Activated T-cell treated with anti-CD3 and anti-CD28 coated beads, Interleukin-2, amount 50 U/mL, for 4 hours (primary cell): ENCODE results near the gene CD7. TPM values are rescaled to one million over a fixed set of nuclear protein-coding genes. Genes with fewer than 3 reads are reported as not detected.
"Not testable (repeated sequence)": the region's sequence is repeated elsewhere in the genome, so short reads cannot be mapped to it uniquely, and the experiment has no call there.

Experiments used
- ATAC-seq, 2 donors: fragments of 200-7000 bp; cut with Tn5 transposase; one replicate each; pipeline ENCODE4 v1.10.0; 2021
- DNase-seq: peaks from one replicate; pipeline ENCODE4 v3.0.0-alpha.2; 2020
- H3K27me3 Mint-ChIP-seq: one replicate; pipeline ENCODE4 v1.8.0; 2021; ENCODE audit warnings: low read depth, mixed read lengths
- H3K36me3 Mint-ChIP-seq: one replicate; pipeline ENCODE4 v1.8.0; 2022; ENCODE audit warnings: mixed read lengths; ENCODE audit not compliant: insufficient read depth
- H3K4me1 Mint-ChIP-seq: one replicate; pipeline ENCODE4 v1.8.0; 2021; ENCODE audit warnings: low read depth, mixed read lengths
- H3K4me3 Mint-ChIP-seq: one replicate; pipeline ENCODE4 v1.8.0; 2021; ENCODE audit warnings: mild to moderate bottlenecking, moderate library complexity, mixed read lengths
- H3K9me3 Mint-ChIP-seq: one replicate; pipeline ENCODE4 v1.8.0; 2021; ENCODE audit warnings: mixed read lengths
- total RNA-seq, 3 donors: library from RNA; stranded (reverse); gene quantifications; one replicate each; pipeline ENCODE4 v1.2.1, GENCODE V29; 2021

Gene CD7
- total RNA-seq = 100 to 1,000 TPM; 256 to 382 (median 364) TPM

GRCh38 chr17:82317394-82318168 is at the start of gene CD7:
TSS of gene CD7 (minus strand) at chr17:82317608. CDS start at chr17:82317495, 113 bp downstream.
- Mint-ChIP-seq H3K4me3 (no peak within 1 kb of the TSS), H3K36me3 (peaks cover 13% of the 10 kb centered on the region), H3K27me3 (peaks cover 2% of the 10 kb centered on the region), H3K4me1 (peaks cover 18% of the 10 kb centered on the region), H3K9me3 (no peaks in the 10 kb centered on the region)
- ATAC-seq (peak; percentile 71 to 77), DNase-seq (peak; percentile 74)

- ATAC-seq = no peak
- Mint-ChIP-seq H3K4me3 (no peak overlapping the region), H3K4me1 (peaks cover 10% of the 10 kb centered on the region), H3K36me3 (no peaks in the 10 kb centered on the region), H3K27me3 (peaks cover 19% of the 10 kb centered on the region), H3K9me3 (no peaks in the 10 kb centered on the region)
- DNase-seq = no peak
Measured at GRCh38 chr17:82366749-82367148, 49.3 kb upstream of the CD7 start.

- no peak for ATAC-seq
Measured at GRCh38 chr17:82365606-82366295, 48.3 kb upstream of the CD7 start.

GRCh38 chr17:82361885-82362633 is 44.7 kb upstream of the CD7 start:
- Mint-ChIP-seq H3K27me3 (peaks cover 7% of the 10 kb centered on the region), H3K9me3 (no peaks in the 10 kb centered on the region), H3K4me3 (no peak overlapping the region), H3K4me1 (peaks cover 8% of the 10 kb centered on the region), H3K36me3 (no peaks in the 10 kb centered on the region)
- DNase-seq = no peak
- no peak for ATAC-seq

More at GRCh38 chr17:82365606-82366295, 48.3 kb upstream of the CD7 start:
- H3K4me3 Mint-ChIP-seq = no peak overlapping the region
- no peaks in the 10 kb centered on the region for H3K36me3 Mint-ChIP-seq
- DNase-seq = no peak
- H3K27me3 Mint-ChIP-seq = peaks cover 13% of the 10 kb centered on the region
- H3K4me1 Mint-ChIP-seq = peaks cover 5% of the 10 kb centered on the region
- no peaks in the 10 kb centered on the region for H3K9me3 Mint-ChIP-seq

GRCh38 chr17:82359451-82360074 is 42.2 kb upstream of the CD7 start:
- DNase-seq, H3K9me3 Mint-ChIP-seq, H3K4me3 Mint-ChIP-seq, H3K36me3 Mint-ChIP-seq, ATAC-seq, H3K4me1 Mint-ChIP-seq: not testable (repeated sequence)
- H3K27me3 Mint-ChIP-seq = peaks cover 14% of the 10 kb centered on the region

- DNase-seq = no peak
- H3K27me3 Mint-ChIP-seq = peaks cover 14% of the 10 kb centered on the region
Measured at GRCh38 chr17:82358465-82359350, 41.3 kb upstream of the CD7 start, which contains the start of gene TEX19. TSS of gene TEX19 (plus strand) at chr17:82359247. CDS start at chr17:82362151, 2,904 bp downstream.

GRCh38 chr17:82357394-82357793 is 40.0 kb upstream of the CD7 start:
- ATAC-seq (no peak), DNase-seq (no peak)
- H3K36me3 Mint-ChIP-seq = no peaks in the 10 kb centered on the region
- H3K4me1 Mint-ChIP-seq = peaks cover 8% of the 10 kb centered on the region
- no peaks in the 10 kb centered on the region for H3K9me3 Mint-ChIP-seq
- no peak overlapping the region for H3K4me3 Mint-ChIP-seq
- H3K27me3 Mint-ChIP-seq = peaks cover 14% of the 10 kb centered on the region

More at GRCh38 chr17:82358465-82359350, 41.3 kb upstream of the CD7 start, which contains the start of gene TEX19:
- peaks cover 8% of the 10 kb centered on the region for H3K4me1 Mint-ChIP-seq
- H3K4me3 Mint-ChIP-seq = peak within 1 kb of the TSS; percentile 2
- no peaks in the 10 kb centered on the region for H3K9me3 Mint-ChIP-seq
- no peaks in the 10 kb centered on the region for H3K36me3 Mint-ChIP-seq
- ATAC-seq = peak; percentile 51 to 62

GRCh38 chr17:82356845-82357355 is 39.5 kb upstream of the CD7 start:
- H3K27me3 Mint-ChIP-seq = peaks cover 14% of the 10 kb centered on the region
- H3K9me3 Mint-ChIP-seq = no peaks in the 10 kb centered on the region
- no peak overlapping the region for H3K4me3 Mint-ChIP-seq
- no peaks in the 10 kb centered on the region for H3K36me3 Mint-ChIP-seq
- H3K4me1 Mint-ChIP-seq = peaks cover 8% of the 10 kb centered on the region
- no peak for ATAC-seq
- DNase-seq = no peak

- DNase-seq (no peak), ATAC-seq (no peak)
- no peaks in the 10 kb centered on the region for H3K9me3 Mint-ChIP-seq
- H3K4me1 Mint-ChIP-seq = peaks cover 8% of the 10 kb centered on the region
- H3K36me3 Mint-ChIP-seq = no peaks in the 10 kb centered on the region
- no peak overlapping the region for H3K4me3 Mint-ChIP-seq
- H3K27me3 Mint-ChIP-seq = peaks cover 14% of the 10 kb centered on the region
Measured at GRCh38 chr17:82355770-82356427, 38.5 kb upstream of the CD7 start.

GRCh38 chr17:82354804-82355308 is 37.4 kb upstream of the CD7 start:
- ATAC-seq (no peak), DNase-seq (no peak)
- Mint-ChIP-seq H3K9me3 (no peaks in the 10 kb centered on the region), H3K27me3 (peaks cover 14% of the 10 kb centered on the region), H3K4me3 (no peak overlapping the region), H3K4me1 (peaks cover 8% of the 10 kb centered on the region), H3K36me3 (no peaks in the 10 kb centered on the region)

- peaks cover 4% of the 10 kb centered on the region for H3K4me1 Mint-ChIP-seq
- DNase-seq = no peak
- H3K9me3 Mint-ChIP-seq = no peaks in the 10 kb centered on the region
- no peaks in the 10 kb centered on the region for H3K36me3 Mint-ChIP-seq
- no peak for ATAC-seq
- no peak overlapping the region for H3K4me3 Mint-ChIP-seq
- peaks cover 11% of the 10 kb centered on the region for H3K27me3 Mint-ChIP-seq
Measured at GRCh38 chr17:82353484-82353883, 36.1 kb upstream of the CD7 start.

GRCh38 chr17:82351713-82352488 is 34.5 kb upstream of the CD7 start:
- Mint-ChIP-seq H3K9me3 (no peaks in the 10 kb centered on the region), H3K27me3 (peaks cover 8% of the 10 kb centered on the region)
- ATAC-seq = peak; percentile 89 to 90

More at GRCh38 chr17:82351713-82352488, 34.5 kb upstream of the CD7 start:
- DNase-seq = peak; percentile 83
- H3K36me3 Mint-ChIP-seq = no peaks in the 10 kb centered on the region
- no peak overlapping the region for H3K4me3 Mint-ChIP-seq
- no peaks in the 10 kb centered on the region for H3K4me1 Mint-ChIP-seq
